Loucy (cell line): ENCODE data around the gene RNASEL.

Source experiments
- H2AFZ ChIP-seq: fragments of 200-600 bp; sonication (generic); 2 replicates; pipeline ENCODE4 v1.6.0; 2016; ENCODE audit warnings: antibody characterized with exemption, mild to moderate bottlenecking, low read length, moderate library complexity
- H3F3A ChIP-seq: fragments of 200-600 bp; 2 replicates; pipeline ENCODE4 v1.6.0; 2016; ENCODE audit warnings: antibody characterized with exemption, low read depth, mild to moderate bottlenecking
- H3K27me3 ChIP-seq: fragments of 200-600 bp; sonication (generic); 2 replicates; pipeline ENCODE4 v1.6.1; 2014; ENCODE audit warnings: low read length, mild to moderate bottlenecking; ENCODE audit not compliant: insufficient read depth, poor library complexity, severe bottlenecking
- H3K36me3 ChIP-seq: fragments of 200-600 bp; sonication (generic); 2 replicates; pipeline ENCODE4 v1.6.1; 2016; ENCODE audit warnings: low read length; ENCODE audit not compliant: insufficient read depth
- H3K4me1 ChIP-seq: fragments of 200-600 bp; sonication (generic); 2 replicates; pipeline ENCODE4 v1.5.1; 2014; ENCODE audit warnings: low read length, mild to moderate bottlenecking; ENCODE audit not compliant: insufficient read depth, poor library complexity, severe bottlenecking
- H3K4me2 ChIP-seq: fragments of 200-600 bp; sonication (generic); 2 replicates; pipeline ENCODE4 v1.6.0; 2014; ENCODE audit warnings: antibody characterized with exemption, low read length, low read depth, mild to moderate bottlenecking; ENCODE audit not compliant: poor library complexity, severe bottlenecking
- H3K4me3 ChIP-seq: fragments of 200-600 bp; sonication (generic); 2 replicates; pipeline ENCODE4 v1.5.1; 2014; ENCODE audit warnings: low read length, mild to moderate bottlenecking, mixed read lengths; ENCODE audit not compliant: poor library complexity, severe bottlenecking
- H3K79me2 ChIP-seq: fragments of 200-600 bp; sonication (generic); 2 replicates; pipeline ENCODE4 v1.6.1; 2014; ENCODE audit warnings: low read length; ENCODE audit not compliant: insufficient read depth
- H3K9ac ChIP-seq: fragments of 200-600 bp; sonication (generic); 2 replicates; pipeline ENCODE4 v1.6.0; 2014; ENCODE audit warnings: mild to moderate bottlenecking, low read depth, low read length, moderate library complexity; ENCODE audit not compliant: poor library complexity, severe bottlenecking
- H3K9me2 ChIP-seq: fragments of 200-600 bp; sonication (generic); replicated peaks from 2 replicates; pipeline ENCODE4 v1.6.1; 2016; ENCODE audit warnings: low read depth, low read length, mixed read lengths
- H3K9me3 ChIP-seq: fragments of 200-600 bp; sonication (generic); 2 replicates; pipeline ENCODE4 v1.6.1; 2014; ENCODE audit warnings: mild to moderate bottlenecking, antibody characterized with exemption, low read length, low read depth; ENCODE audit not compliant: insufficient read depth
- H4K20me1 ChIP-seq: fragments of 200-600 bp; sonication (generic); 2 replicates; pipeline ENCODE4 v1.6.0; 2014; ENCODE audit warnings: antibody characterized with exemption, low read length, mild to moderate bottlenecking; ENCODE audit not compliant: insufficient read depth, poor library complexity, severe bottlenecking
- EZH2phosphoT487 ChIP-seq: fragments of 200-600 bp; IDR thresholded peaks from 2 replicates; pipeline ENCODE4 v1.6.1; 2018; ENCODE audit warnings: antibody characterized with exemption, mild to moderate bottlenecking, moderate library complexity, borderline replicate concordance
- TF ChIP-seq, protein P1 (sequence below): fragments of 200-600 bp; sonication (generic); conservative IDR thresholded peaks from 2 replicates; pipeline ENCODE4 v1.5.1; 2014; ENCODE audit warnings: mild to moderate bottlenecking, antibody characterized with exemption, low read length

RNASEL gene

GRCh38 chr1:182629499-182630096, 40.5 kb upstream of the RNASEL start:
- Histone ChIP-seq H3K9me2 (no peaks in the 10 kb centered on the region), H3K79me2 (no peaks in the 10 kb centered on the region), H3K36me3 (no peaks in the 10 kb centered on the region), H3K27me3 (no peaks in the 10 kb centered on the region), H3K9me3 (no peaks in the 10 kb centered on the region), H3K4me3 (peak overlapping the region; percentile 53), H3K9ac (peak overlapping the region; percentile 54), H3K4me1 (peaks cover 43% of the 10 kb centered on the region), H3K4me2 (peak overlapping the region; percentile 78), H2AFZ (no peak overlapping the region), H3F3A (no peaks in the 10 kb centered on the region), H4K20me1 (no peaks in the 10 kb centered on the region)
- TF ChIP-seq, protein P1, sequence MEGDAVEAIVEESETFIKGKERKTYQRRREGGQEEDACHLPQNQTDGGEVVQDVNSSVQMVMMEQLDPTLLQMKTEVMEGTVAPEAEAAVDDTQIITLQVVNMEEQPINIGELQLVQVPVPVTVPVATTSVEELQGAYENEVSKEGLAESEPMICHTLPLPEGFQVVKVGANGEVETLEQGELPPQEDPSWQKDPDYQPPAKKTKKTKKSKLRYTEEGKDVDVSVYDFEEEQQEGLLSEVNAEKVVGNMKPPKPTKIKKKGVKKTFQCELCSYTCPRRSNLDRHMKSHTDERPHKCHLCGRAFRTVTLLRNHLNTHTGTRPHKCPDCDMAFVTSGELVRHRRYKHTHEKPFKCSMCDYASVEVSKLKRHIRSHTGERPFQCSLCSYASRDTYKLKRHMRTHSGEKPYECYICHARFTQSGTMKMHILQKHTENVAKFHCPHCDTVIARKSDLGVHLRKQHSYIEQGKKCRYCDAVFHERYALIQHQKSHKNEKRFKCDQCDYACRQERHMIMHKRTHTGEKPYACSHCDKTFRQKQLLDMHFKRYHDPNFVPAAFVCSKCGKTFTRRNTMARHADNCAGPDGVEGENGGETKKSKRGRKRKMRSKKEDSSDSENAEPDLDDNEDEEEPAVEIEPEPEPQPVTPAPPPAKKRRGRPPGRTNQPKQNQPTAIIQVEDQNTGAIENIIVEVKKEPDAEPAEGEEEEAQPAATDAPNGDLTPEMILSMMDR = no peak

DNA sequence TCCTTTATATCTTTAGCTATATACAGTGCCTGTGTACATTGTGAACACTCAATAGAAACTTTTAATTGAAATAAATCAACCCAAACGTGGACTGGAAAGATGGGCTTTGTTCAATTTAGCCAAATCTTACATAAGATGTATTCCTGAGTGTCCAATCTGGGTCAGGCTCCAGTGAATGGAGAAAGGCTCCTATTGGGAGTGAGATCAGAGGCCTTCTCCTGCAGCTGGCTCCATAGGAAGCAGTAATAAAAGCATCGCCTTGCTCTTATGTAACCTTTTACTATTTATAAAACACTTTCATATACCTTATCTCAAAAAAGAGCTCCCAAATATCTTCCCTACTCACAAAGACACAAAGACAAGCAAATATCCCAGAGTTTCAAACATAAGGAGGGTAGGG, 40.0 kb upstream of the RNASEL start:
- H3K4me2 ChIP-seq = peak overlapping the region; percentile 78

DNA sequence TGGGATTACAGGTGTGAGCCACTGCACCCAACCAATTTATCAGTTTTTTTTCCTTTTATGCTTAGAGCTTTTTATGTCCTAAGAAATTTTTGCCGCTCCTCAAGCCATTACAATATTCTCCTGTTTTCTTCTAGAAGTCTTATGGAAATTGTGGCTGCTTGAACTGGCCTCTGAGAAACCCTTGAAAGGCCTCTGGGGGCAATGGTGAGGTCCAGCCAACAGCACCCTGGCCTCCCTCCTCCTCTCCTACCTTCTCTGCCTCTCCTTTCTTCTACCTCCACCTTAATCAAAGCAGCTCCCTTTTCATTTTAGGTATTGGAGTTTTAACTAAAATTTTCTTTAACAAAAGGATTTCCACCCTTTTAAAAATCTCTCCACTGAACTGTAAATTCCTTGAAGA, 39.6 kb upstream of the RNASEL start:
- H3K4me1 ChIP-seq = peaks cover 47% of the 10 kb centered on the region
- H2AFZ ChIP-seq = no peak overlapping the region
- no peak overlapping the region for H3K9ac ChIP-seq

More for the DNA sequence above, 40.0 kb upstream of the RNASEL start:
- Histone ChIP-seq H3K36me3 (no peaks in the 10 kb centered on the region), H3F3A (no peaks in the 10 kb centered on the region), H3K9me3 (no peaks in the 10 kb centered on the region), H3K4me3 (peak overlapping the region; percentile 53), H3K27me3 (no peaks in the 10 kb centered on the region), H4K20me1 (no peaks in the 10 kb centered on the region), H3K9ac (peak overlapping the region; percentile 54), H3K4me1 (peaks cover 47% of the 10 kb centered on the region), H3K9me2 (no peaks in the 10 kb centered on the region), H2AFZ (no peak overlapping the region), H3K79me2 (no peaks in the 10 kb centered on the region)
- TF ChIP-seq, protein P1 = no peak
- no peak for TF ChIP-seq EZH2phosphoT487

More for the DNA sequence above, 39.6 kb upstream of the RNASEL start:
- Histone ChIP-seq H3K27me3 (no peaks in the 10 kb centered on the region), H3K79me2 (no peaks in the 10 kb centered on the region), H3K36me3 (no peaks in the 10 kb centered on the region), H3K4me3 (no peak overlapping the region), H3K9me2 (no peaks in the 10 kb centered on the region), H3K4me2 (peak overlapping the region; percentile 78), H4K20me1 (no peaks in the 10 kb centered on the region), H3F3A (no peaks in the 10 kb centered on the region), H3K9me3 (no peaks in the 10 kb centered on the region)
- TF ChIP-seq EZH2phosphoT487 = no peak
- TF ChIP-seq, protein P1 = no peak; the same call in 1 of the 2 replicates
